GM19467 (cell line): ENCODE measurements around the gene ZMIZ1.

Source experiments
- ATAC-seq: cut with Tn5 transposase; IDR thresholded peaks from one replicate; pipeline ENCODE4 v1.9.1; 2021; ENCODE audit warnings: mild to moderate bottlenecking, moderate library complexity; ENCODE audit not compliant: unreplicated experiment

ZMIZ1 gene

GRCh38 chr10:79068562-79069324 lies at the start of gene ZMIZ1:
Gene ZMIZ1 (plus strand): TSS chr10:79068966. CDS start chr10:79201633, 132,667 bp downstream.
- peak; percentile 49 for ATAC-seq

- ATAC-seq = no peak
Measured at GRCh38 chr10:79019441-79020014, 49.2 kb upstream of the ZMIZ1 start.

GRCh38 chr10:79020015-79020491 lies 48.7 kb upstream of the ZMIZ1 start:
- no peak for ATAC-seq

- ATAC-seq = no peak
Measured at GRCh38 chr10:79020605-79021004, 48.2 kb upstream of the ZMIZ1 start.

- ATAC-seq = no peak
Measured at GRCh38 chr10:79021331-79021907, 47.3 kb upstream of the ZMIZ1 start.

GRCh38 chr10:79021948-79022499 lies 46.7 kb upstream of the ZMIZ1 start:
- no peak for ATAC-seq

GRCh38 chr10:79022565-79023230 lies 46.1 kb upstream of the ZMIZ1 start:
- no peak for ATAC-seq

- peak; percentile 49 for ATAC-seq
Measured at GRCh38 chr10:79023240-79024162, 45.3 kb upstream of the ZMIZ1 start.

GRCh38 chr10:79024296-79024695 lies 44.5 kb upstream of the ZMIZ1 start:
- no peak for ATAC-seq

- no peak for ATAC-seq
Measured at GRCh38 chr10:79024720-79025198, 44.0 kb upstream of the ZMIZ1 start.

- ATAC-seq = no peak
Measured at GRCh38 chr10:79025199-79025832, 43.5 kb upstream of the ZMIZ1 start.

- no peak for ATAC-seq
Measured at GRCh38 chr10:79026341-79026761, 42.4 kb upstream of the ZMIZ1 start.

- no peak for ATAC-seq
Measured at GRCh38 chr10:79026806-79027146, 42.0 kb upstream of the ZMIZ1 start.

GRCh38 chr10:79027147-79028055 lies 41.4 kb upstream of the ZMIZ1 start:
- no peak for ATAC-seq

GRCh38 chr10:79028056-79028430 lies 40.7 kb upstream of the ZMIZ1 start:
- no peak for ATAC-seq

GRCh38 chr10:79028451-79029010 lies 40.2 kb upstream of the ZMIZ1 start:
- no peak for ATAC-seq

- ATAC-seq = no peak
Measured at GRCh38 chr10:79029478-79030390, 39.0 kb upstream of the ZMIZ1 start.
